Measurements from ENCODE around the gene COPS2. TPM values are rescaled to one million over a fixed set of nuclear protein-coding genes. Genes with fewer than 3 reads are reported as not detected.

Gene COPS2
- total RNA-seq, 1 experiment from 2014 or later = 88.3 TPM

DNA sequence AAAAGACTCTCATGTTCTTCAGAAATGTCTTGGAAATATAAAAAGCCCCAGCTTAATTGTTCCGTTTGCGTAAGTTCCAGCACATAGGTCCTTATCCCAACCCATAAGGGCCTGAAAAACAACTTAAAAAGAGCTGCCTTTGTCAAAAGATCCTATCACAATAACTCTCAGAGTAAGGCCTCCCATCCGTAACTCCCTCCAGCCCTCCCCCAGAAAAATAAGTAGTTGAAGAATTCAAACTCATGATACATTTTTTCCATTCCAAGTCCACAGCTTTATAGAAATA is 71.2 kb downstream of the COPS2 start:
- no peaks in the 10 kb centered on the region for H3K9me3 ChIP-seq (ENCODE audit: control insufficient read depth, low read depth, low read length)
- no peaks in the 10 kb centered on the region for H3K23me2 ChIP-seq (ENCODE audit: insufficient read length, low read depth, low read length, poor library complexity, severe bottlenecking)
- no peak overlapping the region for H4K91ac ChIP-seq (ENCODE audit: insufficient read length, low read depth, low read length)
- no peak overlapping the region for H2BK15ac ChIP-seq (ENCODE audit: low read depth, low read length)
- Mint-ChIP-seq H3K9me3 (no peaks in the 10 kb centered on the region), H3K4me1 (no peaks in the 10 kb centered on the region), H3K36me3 (ENCODE audit: insufficient read depth in 1 of 3, low read depth in 3 of 3) (no peaks in the 10 kb centered on the region), H3K27ac (no peak overlapping the region), H3K27me3 (ENCODE audit: low read depth) (no peaks in the 10 kb centered on the region; the same call in 1 of the 2 replicates), H3K4me3 (no peak overlapping the region)
- H4K20me1 ChIP-seq (ENCODE audit: control insufficient read depth, insufficient read depth, insufficient read length) = no peaks in the 10 kb centered on the region
- H3K23ac ChIP-seq (ENCODE audit: insufficient read length, low read depth, low read length) = no peak overlapping the region
- TF ChIP-seq, protein P1, sequence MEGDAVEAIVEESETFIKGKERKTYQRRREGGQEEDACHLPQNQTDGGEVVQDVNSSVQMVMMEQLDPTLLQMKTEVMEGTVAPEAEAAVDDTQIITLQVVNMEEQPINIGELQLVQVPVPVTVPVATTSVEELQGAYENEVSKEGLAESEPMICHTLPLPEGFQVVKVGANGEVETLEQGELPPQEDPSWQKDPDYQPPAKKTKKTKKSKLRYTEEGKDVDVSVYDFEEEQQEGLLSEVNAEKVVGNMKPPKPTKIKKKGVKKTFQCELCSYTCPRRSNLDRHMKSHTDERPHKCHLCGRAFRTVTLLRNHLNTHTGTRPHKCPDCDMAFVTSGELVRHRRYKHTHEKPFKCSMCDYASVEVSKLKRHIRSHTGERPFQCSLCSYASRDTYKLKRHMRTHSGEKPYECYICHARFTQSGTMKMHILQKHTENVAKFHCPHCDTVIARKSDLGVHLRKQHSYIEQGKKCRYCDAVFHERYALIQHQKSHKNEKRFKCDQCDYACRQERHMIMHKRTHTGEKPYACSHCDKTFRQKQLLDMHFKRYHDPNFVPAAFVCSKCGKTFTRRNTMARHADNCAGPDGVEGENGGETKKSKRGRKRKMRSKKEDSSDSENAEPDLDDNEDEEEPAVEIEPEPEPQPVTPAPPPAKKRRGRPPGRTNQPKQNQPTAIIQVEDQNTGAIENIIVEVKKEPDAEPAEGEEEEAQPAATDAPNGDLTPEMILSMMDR (conservative IDR thresholded peaks at IDR 0.05) = no peak
- H3K79me2 ChIP-seq (ENCODE audit: insufficient read depth, low read length) = no peaks in the 10 kb centered on the region
- H3K4me2 ChIP-seq (ENCODE audit: insufficient read depth, insufficient read length, low read length) = no peak overlapping the region
- no peak overlapping the region for H2BK12ac ChIP-seq (ENCODE audit: insufficient read length, low read depth, low read length)
- no peak overlapping the region for H3K14ac ChIP-seq (ENCODE audit: insufficient read depth, low read length)
- no peak overlapping the region for H4K5ac ChIP-seq (ENCODE audit: insufficient read length, low read depth, low read length)
- no peaks in the 10 kb centered on the region for H3K4me1 ChIP-seq (ENCODE audit: insufficient read depth, low read length)
- no peaks in the 10 kb centered on the region; the same call in 1 of the 2 replicates for H3K27me3 ChIP-seq (ENCODE audit: insufficient read depth, low read length)
- H2BK20ac ChIP-seq (ENCODE audit: low read depth, low read length, poor library complexity, severe bottlenecking) = no peak overlapping the region
- no peak overlapping the region for H3T11ph ChIP-seq (ENCODE audit: low read length)
- H3K18ac ChIP-seq (ENCODE audit: insufficient read length, low read depth, low read length) = no peak overlapping the region
- no peak for DNase-seq
- H2AK5ac ChIP-seq (ENCODE audit: insufficient read length, low read length) = no peak overlapping the region
- H3K56ac ChIP-seq (ENCODE audit: insufficient read length, low read depth, low read length) = no peak overlapping the region
- no peak overlapping the region for H2AFZ ChIP-seq (ENCODE audit: low read length)
- no CpG with 5 or more reads among the region's 3 CpGs for WGBS (ENCODE audit: extremely low coverage, insufficient read length, low lambda C conversion rate)
- no peak overlapping the region for H2BK5ac ChIP-seq (ENCODE audit: insufficient read length, low read length)
- no peak overlapping the region for H3K27ac ChIP-seq (ENCODE audit: insufficient read length, low read depth, low read length)
- H4K8ac ChIP-seq (replicated peaks; ENCODE audit: insufficient read length, low read depth, low read length) = no peak overlapping the region
- H3K79me1 ChIP-seq (ENCODE audit: insufficient read depth, low read depth, low read length, poor library complexity, severe bottlenecking) = no peaks in the 10 kb centered on the region
- H2BK120ac ChIP-seq (ENCODE audit: low read depth, low read length, poor library complexity, severe bottlenecking) = no peak overlapping the region
- H3K9ac ChIP-seq (ENCODE audit: extremely low read depth, insufficient read length, low read length) = no peak overlapping the region
- H3K4ac ChIP-seq (ENCODE audit: low read depth, low read length) = no peak overlapping the region

Data from H9 (cell line).